ENCODE measurements around the gene STAG3.
"Not testable (repeated sequence)": the region's sequence is repeated elsewhere in the genome, so short reads cannot be mapped to it uniquely, and the experiment has no call there.

STAG3 gene

GRCh38 chr7:100176096-100177044, 1.3 kb upstream of the STAG3 start:
- peak overlapping the region; percentile 81 for H3K4me3 ChIP-seq (ENCODE audit: low read depth, low read length)
- DNase-seq (ENCODE audit: low read depth), result no peak
- no peak for TF ChIP-seq CTCF (IDR thresholded peaks at IDR 0.05; ENCODE audit: low read depth, low read length, missing control alignments)

- not testable (repeated sequence) for DNase-seq (ENCODE audit: low read depth); H3K4me3 ChIP-seq (ENCODE audit: low read depth, low read length)
Observed at GRCh38 chr7:100180084-100180483, 2.4 kb downstream of the STAG3 start.

GRCh38 chr7:100182616-100183015, 4.9 kb downstream of the STAG3 start:
- DNase-seq (ENCODE audit: low read depth); H3K4me3 ChIP-seq (ENCODE audit: low read depth, low read length): not testable (repeated sequence)

- not testable (repeated sequence) for DNase-seq (ENCODE audit: low read depth); H3K4me3 ChIP-seq (ENCODE audit: low read depth, low read length)
Observed at GRCh38 chr7:100183090-100183489, 5.4 kb downstream of the STAG3 start.

- DNase-seq (ENCODE audit: low read depth), result no peak
Observed at GRCh38 chr7:100185726-100186125, 8.0 kb downstream of the STAG3 start.

GRCh38 chr7:100189061-100189460, 11.3 kb downstream of the STAG3 start:
- H3K4me3 ChIP-seq (ENCODE audit: low read depth, low read length), result no peak overlapping the region
- no peak for DNase-seq (ENCODE audit: low read depth)
- peak; percentile 34 for TF ChIP-seq CTCF (IDR thresholded peaks at IDR 0.05; ENCODE audit: low read depth, low read length, missing control alignments)

More at GRCh38 chr7:100185726-100186125, 8.0 kb downstream of the STAG3 start:
- H3K4me3 ChIP-seq (ENCODE audit: low read depth, low read length), result no peak overlapping the region
- TF ChIP-seq CTCF (IDR thresholded peaks at IDR 0.05; ENCODE audit: low read depth, low read length, missing control alignments), result no peak

GRCh38 chr7:100190048-100190711, 12.5 kb downstream of the STAG3 start:
- peak; percentile 45 for TF ChIP-seq CTCF (IDR thresholded peaks at IDR 0.05; ENCODE audit: low read depth, low read length, missing control alignments)
- H3K4me3 ChIP-seq (ENCODE audit: low read depth, low read length), result no peak overlapping the region

GRCh38 chr7:100191775-100192174, 14.1 kb downstream of the STAG3 start:
- DNase-seq (ENCODE audit: low read depth), result no peak
- TF ChIP-seq CTCF (IDR thresholded peaks at IDR 0.05; ENCODE audit: low read depth, low read length, missing control alignments), result no peak
- H3K4me3 ChIP-seq (ENCODE audit: low read depth, low read length), result no peak overlapping the region

More at GRCh38 chr7:100190048-100190711, 12.5 kb downstream of the STAG3 start:
- DNase-seq (ENCODE audit: low read depth), result no peak

GRCh38 chr7:100192281-100192862, 14.7 kb downstream of the STAG3 start:
- not testable (repeated sequence) for DNase-seq (ENCODE audit: low read depth); H3K4me3 ChIP-seq (ENCODE audit: low read depth, low read length)
